Renal cortex interstitium (tissue), 11 donors: ENCODE data around the gene NEK8. TPM values are rescaled to one million over a fixed set of nuclear protein-coding genes. Genes with fewer than 3 reads are reported as not detected.

Source experiments
- DNase-seq, 11 donors: peaks; one replicate each; pipeline ENCODE4 v3.0.0-alpha.2; 2013; ENCODE audit warnings: low read depth in 9 of 11, low spot score in 4 of 11; ENCODE audit errors: extremely low read depth in 1 of 11
- polyA plus RNA-seq, 3 donors: library from polyadenylated mRNA; unstranded; fragments of 120-200 nt; gene quantifications; one replicate each; pipeline ENCODE4 v1.2.1, GENCODE V29; 2013; ENCODE audit not compliant: insufficient read length in 3 of 3

The NEK8 gene
- polyA plus RNA-seq, 3 donors = 8.3 to 14.5 (median 8.4) TPM

DNA sequence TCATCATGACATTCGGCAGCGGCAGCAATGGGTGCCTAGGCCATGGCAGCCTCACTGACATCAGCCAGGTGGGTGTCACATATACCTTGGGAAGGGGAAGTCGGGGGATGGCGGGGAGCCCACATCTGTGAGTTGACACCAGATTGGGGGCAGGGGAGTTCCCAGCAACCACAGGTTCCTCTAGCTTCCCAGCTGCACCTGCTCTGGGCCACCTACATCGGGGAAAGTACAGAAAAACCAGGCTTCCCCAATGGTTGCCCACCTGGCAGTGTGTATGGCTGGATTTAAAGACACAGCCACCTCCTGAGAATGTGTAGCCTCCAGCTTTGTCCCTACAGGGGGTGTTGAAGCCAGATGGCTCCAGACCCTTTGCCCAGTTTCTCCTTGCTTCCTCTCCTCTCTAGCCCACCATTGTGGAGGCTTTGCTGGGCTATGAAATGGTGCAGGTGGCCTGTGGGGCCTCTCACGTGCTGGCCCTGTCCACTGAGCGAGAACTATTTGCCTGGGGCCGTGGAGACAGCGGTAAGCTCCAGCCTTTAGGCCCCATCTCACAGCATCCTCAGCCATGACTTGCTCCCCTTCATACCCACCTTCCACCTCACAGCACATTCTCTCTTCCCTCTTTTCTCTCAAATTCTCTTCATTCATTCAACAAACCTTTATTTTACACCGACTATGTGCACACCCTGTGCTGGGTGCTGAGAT lies 10.2 kb downstream of the NEK8 start:
- DNase-seq = no peak

- DNase-seq = no peak
Observed at GRCh38 chr17:28740406-28741357, 12.1 kb downstream of the NEK8 start.

DNA sequence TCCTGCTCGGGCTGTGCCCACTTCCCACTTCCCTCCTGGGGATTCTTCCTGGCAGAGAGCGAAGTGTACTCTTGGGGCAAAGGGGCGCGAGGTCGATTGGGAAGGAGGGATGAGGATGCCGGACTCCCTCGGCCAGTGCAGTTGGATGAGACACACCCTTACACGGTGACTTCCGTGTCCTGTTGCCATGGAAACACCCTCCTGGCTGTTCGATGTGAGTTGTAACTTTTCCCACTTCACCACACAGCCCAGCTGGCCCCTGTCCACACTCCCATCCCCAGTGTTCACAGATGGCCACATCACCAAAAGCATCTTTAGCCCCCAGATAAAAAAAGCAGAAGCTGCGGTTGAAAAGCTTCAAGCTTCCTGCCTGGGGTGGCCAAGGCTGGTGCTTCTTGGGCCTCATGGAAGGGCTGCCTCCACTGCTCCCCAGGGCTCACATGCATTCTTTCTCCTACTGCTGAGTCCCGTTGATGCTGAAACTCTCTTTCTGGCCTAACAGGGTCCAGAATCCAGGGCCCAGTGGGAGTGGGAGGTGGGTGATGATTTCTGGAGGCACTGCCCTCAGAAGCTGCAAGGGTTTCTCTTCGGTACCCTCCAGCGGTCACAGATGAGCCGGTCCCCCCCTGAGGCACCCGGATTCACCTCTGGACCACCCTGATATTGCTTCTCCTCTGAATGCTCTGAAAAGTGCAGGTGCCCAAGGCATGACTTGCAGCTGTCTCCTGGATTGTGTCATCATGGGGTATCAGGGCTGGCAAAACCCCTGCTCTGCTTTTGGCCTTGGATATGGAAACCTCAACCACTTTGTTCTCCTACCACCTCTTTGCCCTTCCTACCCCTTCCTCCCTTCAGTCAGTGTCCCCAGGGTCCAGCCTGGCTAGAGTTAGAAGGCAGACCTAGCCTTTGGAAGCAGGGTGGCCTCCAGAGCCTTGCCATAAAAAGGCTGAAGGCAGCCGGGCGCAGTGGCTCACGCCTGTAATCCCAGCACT lies 13.1 kb downstream of the NEK8 start:
- DNase-seq = no peak

DNA sequence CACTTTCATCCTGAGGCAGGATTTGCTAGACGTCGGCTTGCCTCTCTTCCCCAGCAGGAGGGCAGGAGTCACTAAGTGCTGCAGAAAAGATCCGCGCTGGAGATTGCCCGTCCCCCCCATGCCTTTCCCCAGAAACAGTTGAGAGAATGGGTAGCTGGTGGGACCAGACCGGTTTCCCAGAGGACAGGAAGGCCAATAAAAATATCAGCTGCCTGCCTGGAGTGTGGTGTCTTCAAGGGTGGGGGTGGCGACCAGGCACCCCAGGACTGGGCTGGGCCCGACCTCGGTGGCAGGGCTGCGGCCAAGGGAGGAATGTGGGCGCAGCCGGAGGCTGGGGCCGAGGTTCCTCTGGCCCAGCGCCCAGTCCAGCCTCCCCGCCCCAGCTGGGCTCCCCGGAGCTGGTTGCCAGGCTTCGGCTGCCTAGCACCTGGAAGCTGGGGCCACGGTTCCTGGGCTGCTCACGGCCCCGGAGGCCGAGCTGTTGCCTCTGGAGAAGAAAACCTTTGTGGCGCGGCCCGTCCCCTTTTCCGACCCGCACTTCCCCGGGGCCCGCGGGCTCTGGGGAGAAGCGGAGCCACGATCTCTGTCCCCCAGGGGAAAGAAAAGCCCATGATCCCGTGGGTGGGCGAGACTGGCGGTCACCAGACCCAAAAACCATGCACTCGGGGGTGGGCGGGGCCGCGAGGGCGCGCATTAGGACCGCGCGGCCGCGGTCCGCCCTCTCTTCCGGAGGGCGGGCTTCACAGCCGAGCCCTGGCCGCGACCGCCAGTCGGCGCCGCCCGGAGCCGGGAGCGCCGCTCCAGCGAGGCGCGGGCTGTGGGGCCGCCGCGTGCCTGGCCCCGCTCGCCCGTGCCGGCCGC lies 14.9 kb downstream of the NEK8 start, which contains the start of gene TRAF4:
TSS of gene TRAF4 (plus strand) at position 769 of the 861 bp plus-strand sequence. CDS start 102 bp downstream, outside the sequence.
- peak in 7 of 11 donors; percentile 77 to 85 (median 82) for DNase-seq

GRCh38 chr17:28744104-28744971 lies 15.8 kb downstream of the NEK8 start:
- peak in 4 of 11 donors; percentile 17 to 67 (median 56) for DNase-seq

DNA sequence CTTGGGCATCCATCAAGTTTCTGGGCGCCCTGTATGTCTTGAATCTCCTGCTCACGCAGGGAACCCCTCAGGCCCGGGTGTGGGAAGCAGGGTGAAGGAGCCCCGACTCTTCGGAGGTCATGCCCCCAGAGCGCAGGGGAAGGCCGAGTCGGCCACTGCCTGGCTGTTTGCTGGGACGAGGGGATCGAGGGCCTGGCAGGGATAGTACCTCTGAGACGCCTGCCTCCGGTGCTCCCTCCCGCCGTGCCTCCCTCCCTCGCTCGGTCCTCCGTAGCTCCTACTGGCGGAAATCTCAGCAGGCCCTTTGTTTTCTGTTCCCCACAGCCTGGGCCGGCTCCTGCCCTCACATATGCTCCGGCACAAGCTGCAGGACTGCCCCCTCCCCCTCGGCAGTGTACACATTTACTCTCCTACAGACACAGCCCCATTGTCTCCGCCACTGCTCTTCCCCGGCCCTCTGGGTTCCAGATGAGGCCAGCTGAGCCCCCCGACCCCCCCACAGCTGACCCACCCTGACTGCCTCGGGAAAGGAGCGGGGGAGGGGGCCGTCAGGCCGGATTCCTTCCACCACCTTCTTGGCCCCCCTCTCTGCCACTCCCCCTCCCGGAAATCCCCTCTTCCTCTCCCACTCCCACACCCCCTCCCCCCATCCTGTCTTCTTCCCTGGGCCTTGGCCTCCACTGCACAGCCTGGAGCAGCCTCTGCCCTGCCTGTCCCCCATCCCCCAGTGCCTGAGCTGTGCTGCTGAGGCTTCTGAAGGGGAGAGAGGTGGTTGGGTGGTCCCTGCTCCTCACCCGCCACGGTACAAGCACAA lies 16.6 kb downstream of the NEK8 start:
- DNase-seq = peak in 5 of 11 donors; percentile 60 to 84 (median 72)

GRCh38 chr17:28745786-28746411 lies 17.3 kb downstream of the NEK8 start:
- DNase-seq = peak in 3 of 11 donors; percentile 64 to 83 (median 79)

- peak in 2 of 11 donors; percentile 36 to 39 for DNase-seq
Observed at GRCh38 chr17:28746611-28747050, 18.0 kb downstream of the NEK8 start.

GRCh38 chr17:28747051-28747691 lies 18.6 kb downstream of the NEK8 start:
- DNase-seq = peak in 2 of 11 donors; percentile 27 to 53

- DNase-seq = no peak
Observed at GRCh38 chr17:28747801-28748750, 19.5 kb downstream of the NEK8 start.

- no peak for DNase-seq
Observed at GRCh38 chr17:28748852-28749515, 20.4 kb downstream of the NEK8 start.

DNA sequence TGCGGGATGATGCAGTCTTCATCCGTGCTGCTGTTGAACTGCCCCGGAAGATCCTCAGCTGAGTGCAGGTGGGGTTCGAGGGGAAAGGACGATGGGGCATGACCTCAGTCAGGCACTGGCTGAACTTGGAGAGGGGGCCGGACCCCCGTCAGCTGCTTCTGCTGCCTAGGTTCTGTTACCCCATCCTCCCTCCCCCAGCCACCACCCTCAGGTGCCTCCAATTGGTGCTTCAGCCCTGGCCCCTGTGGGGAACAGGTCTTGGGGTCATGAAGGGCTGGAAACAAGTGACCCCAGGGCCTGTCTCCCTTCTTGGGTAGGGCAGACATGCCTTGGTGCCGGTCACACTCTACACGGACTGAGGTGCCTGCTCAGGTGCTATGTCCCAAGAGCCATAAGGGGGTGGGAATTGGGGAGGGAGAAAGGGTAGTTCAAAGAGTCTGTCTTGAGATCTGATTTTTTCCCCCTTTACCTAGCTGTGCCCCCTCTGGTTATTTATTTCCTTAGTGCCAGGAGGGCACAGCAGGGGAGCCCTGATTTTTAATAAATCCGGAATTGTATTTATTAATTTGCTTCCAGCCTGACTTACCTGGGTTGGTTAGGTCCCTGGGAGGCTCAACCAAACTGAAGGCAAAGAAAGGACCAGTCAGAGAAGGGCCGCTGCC lies 21.1 kb downstream of the NEK8 start:
- no peak for DNase-seq
